Endodermal cell (in vitro differentiated cells): Measurements from ENCODE around the gene OTOG. TPM values are rescaled to one million over a fixed set of nuclear protein-coding genes. Genes with fewer than 3 reads are reported as not detected.

Experiments
- DNase-seq: peaks from one replicate; pipeline ENCODE4 v3.0.0-alpha.2; 2017
- H3K27ac ChIP-seq: 2 replicates; pipeline ENCODE4 v1.5.1; 2013; ENCODE audit warnings: mild to moderate bottlenecking, low read depth, low read length, moderate library complexity
- H3K27me3 ChIP-seq: 2 replicates; pipeline ENCODE4 v1.6.1; 2013; ENCODE audit warnings: mild to moderate bottlenecking, low read length, moderate library complexity; ENCODE audit not compliant: insufficient read depth, control insufficient read depth, poor library complexity, severe bottlenecking
- H3K36me3 ChIP-seq: 2 replicates; pipeline ENCODE4 v1.7.0; 2013; ENCODE audit warnings: mild to moderate bottlenecking, low read length, moderate library complexity; ENCODE audit not compliant: control insufficient read depth, insufficient read depth
- H3K4me1 ChIP-seq: one replicate; pipeline ENCODE4 v1.7.0; 2013; ENCODE audit warnings: low read length; ENCODE audit not compliant: control insufficient read depth, insufficient read depth
- H3K4me3 ChIP-seq: 2 replicates; pipeline ENCODE4 v1.5.1; 2013; ENCODE audit warnings: mild to moderate bottlenecking, low read length, moderate library complexity
- H3K9ac ChIP-seq: 2 replicates; pipeline ENCODE4 v1.6.1; 2013; ENCODE audit warnings: mild to moderate bottlenecking, low read length, moderate library complexity; ENCODE audit not compliant: poor library complexity, severe bottlenecking; ENCODE audit errors: extremely low read depth
- H3K9me3 ChIP-seq: 2 replicates; pipeline ENCODE4 v1.6.1; 2013; ENCODE audit warnings: mild to moderate bottlenecking, low read length, moderate library complexity; ENCODE audit not compliant: control insufficient read depth
- H3K27ac Mint-ChIP-seq: 2 replicates; pipeline ENCODE4 v1.8.0; 2020; ENCODE audit warnings: mixed read lengths
- H3K27me3 Mint-ChIP-seq: 2 replicates; pipeline ENCODE4 v1.8.0; 2021; ENCODE audit warnings: mild to moderate bottlenecking, mixed read lengths; ENCODE audit not compliant: insufficient read depth
- H3K36me3 Mint-ChIP-seq: 2 replicates; pipeline ENCODE4 v1.8.0; 2020; ENCODE audit warnings: low read depth, mixed read lengths
- H3K4me1 Mint-ChIP-seq: 2 replicates; pipeline ENCODE4 v1.8.0; 2020; ENCODE audit warnings: mixed read lengths
- H3K4me3 Mint-ChIP-seq: 2 replicates; pipeline ENCODE4 v1.8.0; 2020; ENCODE audit warnings: mild to moderate bottlenecking, moderate library complexity, mixed read lengths
- H3K9me3 Mint-ChIP-seq: 2 replicates; pipeline ENCODE4 v1.8.0; 2020; ENCODE audit warnings: mild to moderate bottlenecking, mixed read lengths
- CTCF ChIP-seq: fragments of 200-600 bp; sonication (generic); conservative IDR thresholded peaks from 2 replicates; pipeline ENCODE4 v1.5.0; 2021; ENCODE audit warnings: antibody characterized with exemption, mild to moderate bottlenecking
- WGBS, 2 experiments: methylation state at CpG; one replicate each; pipeline versions ENCODE4 v1.1.5 to v1.1.7; 2013; ENCODE audit warnings: missing lambda C conversion rate in 2 of 2, mixed read lengths in 1 of 2; ENCODE audit not compliant: insufficient coverage in 1 of 2, insufficient read length in 1 of 2; 5-methylcytosine and 5-hydroxymethylcytosine counted together
- total RNA-seq, 2 donors: library from RNA; stranded (reverse); fragmentation: NEBNext Ultra II Directional in 1 of 2; extraction: Animal tissue kit (Norgen Biotek cat#: 25700) in 1 of 2; gene quantifications; 2 replicates in 1 of 2; 3 replicates in 1 of 2; pipeline ENCODE4 v1.2.1, GENCODE V29; 2021

OTOG gene
- total RNA-seq, 2 donors from 2014 or later = 0.33 to 0.55 TPM

- Histone ChIP-seq H3K9ac (no peak overlapping the region), H3K9me3 (no peaks in the 10 kb centered on the region), H3K36me3 (no peaks in the 10 kb centered on the region), H3K4me3 (no peak overlapping the region), H3K4me1 (no peaks in the 10 kb centered on the region), H3K27ac (no peak overlapping the region), H3K27me3 (peaks cover 7% of the 10 kb centered on the region)
- H3K9me3 Mint-ChIP-seq = no peaks in the 10 kb centered on the region
- H3K4me3 Mint-ChIP-seq = no peak overlapping the region
- WGBS, 2 experiments = 91% methylated on average over 13 of the region's 13 CpGs; no CpG with 5 or more reads in 1 of the 2 experiments
- no peaks in the 10 kb centered on the region for H3K4me1 Mint-ChIP-seq
- H3K27ac Mint-ChIP-seq = no peak overlapping the region
- TF ChIP-seq CTCF = no peak
- no peaks in the 10 kb centered on the region for H3K36me3 Mint-ChIP-seq
- peaks cover 23% of the 10 kb centered on the region for H3K27me3 Mint-ChIP-seq
- no peak for DNase-seq
Measured at GRCh38 chr11:17611503-17612220, 64.6 kb downstream of the OTOG start.

- H3K4me3 ChIP-seq = no peak overlapping the region
- no peak overlapping the region for H3K27ac ChIP-seq
- TF ChIP-seq CTCF = no peak
- WGBS, 2 experiments = 88 to 90% methylated on average over 9 to 18 of the region's 18 CpGs
- H3K4me1 ChIP-seq = no peaks in the 10 kb centered on the region
- Mint-ChIP-seq H3K4me3 (no peak overlapping the region), H3K27ac (no peak overlapping the region), H3K27me3 (peaks cover 20% of the 10 kb centered on the region), H3K9me3 (no peaks in the 10 kb centered on the region), H3K36me3 (no peaks in the 10 kb centered on the region), H3K4me1 (no peaks in the 10 kb centered on the region)
- no peaks in the 10 kb centered on the region for H3K9me3 ChIP-seq
- H3K9ac ChIP-seq = no peak overlapping the region
- DNase-seq = no peak
- H3K36me3 ChIP-seq = no peaks in the 10 kb centered on the region
- H3K27me3 ChIP-seq = peaks cover 7% of the 10 kb centered on the region
Measured at GRCh38 chr11:17612221-17613188, 65.4 kb downstream of the OTOG start.

- H3K4me1 Mint-ChIP-seq = no peaks in the 10 kb centered on the region
- DNase-seq = no peak
- Histone ChIP-seq H3K4me3 (no peak overlapping the region), H3K9me3 (no peaks in the 10 kb centered on the region), H3K9ac (no peak overlapping the region), H3K4me1 (no peaks in the 10 kb centered on the region), H3K27me3 (peaks cover 7% of the 10 kb centered on the region), H3K36me3 (no peaks in the 10 kb centered on the region), H3K27ac (no peak overlapping the region)
- WGBS, 2 experiments = 83 to 88% methylated on average over 1 to 4 of the region's 5 CpGs
- no peak overlapping the region for H3K27ac Mint-ChIP-seq
- peaks cover 21% of the 10 kb centered on the region for H3K27me3 Mint-ChIP-seq
- H3K9me3 Mint-ChIP-seq = no peaks in the 10 kb centered on the region
- TF ChIP-seq CTCF = no peak
- H3K36me3 Mint-ChIP-seq = no peaks in the 10 kb centered on the region
- no peak overlapping the region for H3K4me3 Mint-ChIP-seq
Measured at GRCh38 chr11:17613428-17613962, 66.4 kb downstream of the OTOG start.
